LNCAP (cell line): Measurements from ENCODE around the gene KCNA10.
A peak's percentile ranks its signal among the peaks of the same experiment; 100 is the strongest.

Experiments
- TF ChIP-seq, protein P1 (sequence below): fragments of 450-650 bp; IDR thresholded peaks from 2 replicates; pipeline ENCODE4 v1.5.1; 2017; ENCODE audit warnings: mild to moderate bottlenecking

KCNA10 gene

DNA sequence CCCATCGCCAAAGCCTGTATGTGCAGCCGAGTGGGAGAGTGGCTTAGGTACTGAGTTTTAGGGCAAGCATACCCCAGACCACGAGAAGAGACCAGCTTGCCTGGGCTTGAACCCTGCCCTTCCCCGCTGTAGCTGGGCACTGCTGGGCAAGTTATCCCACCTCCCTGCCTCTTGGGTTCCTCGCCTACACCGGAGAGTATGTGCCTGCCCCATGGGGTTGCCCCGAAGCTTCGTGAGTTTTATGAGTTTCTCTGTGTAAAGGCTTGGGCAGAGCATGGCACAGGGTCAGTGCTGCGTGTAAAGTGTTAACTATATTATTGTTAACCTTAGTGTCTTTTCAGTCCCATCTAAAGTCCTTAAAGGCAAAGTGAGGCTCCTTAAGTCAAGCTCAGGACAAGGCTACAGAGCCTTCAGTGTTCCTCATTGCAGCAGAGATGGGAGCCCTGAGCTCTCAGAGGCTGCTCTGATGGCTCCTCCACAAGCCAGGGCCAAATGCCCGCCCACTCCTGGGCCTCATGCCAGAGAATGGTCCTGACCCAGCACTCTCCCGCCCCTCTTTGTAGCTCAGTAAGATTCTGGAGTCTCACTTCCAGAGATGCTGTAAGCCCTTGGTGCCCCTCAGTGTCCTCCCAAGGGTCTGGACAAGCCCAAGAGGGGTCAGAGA, 37.0 kb upstream of the KCNA10 start:
- TF ChIP-seq, protein P1, sequence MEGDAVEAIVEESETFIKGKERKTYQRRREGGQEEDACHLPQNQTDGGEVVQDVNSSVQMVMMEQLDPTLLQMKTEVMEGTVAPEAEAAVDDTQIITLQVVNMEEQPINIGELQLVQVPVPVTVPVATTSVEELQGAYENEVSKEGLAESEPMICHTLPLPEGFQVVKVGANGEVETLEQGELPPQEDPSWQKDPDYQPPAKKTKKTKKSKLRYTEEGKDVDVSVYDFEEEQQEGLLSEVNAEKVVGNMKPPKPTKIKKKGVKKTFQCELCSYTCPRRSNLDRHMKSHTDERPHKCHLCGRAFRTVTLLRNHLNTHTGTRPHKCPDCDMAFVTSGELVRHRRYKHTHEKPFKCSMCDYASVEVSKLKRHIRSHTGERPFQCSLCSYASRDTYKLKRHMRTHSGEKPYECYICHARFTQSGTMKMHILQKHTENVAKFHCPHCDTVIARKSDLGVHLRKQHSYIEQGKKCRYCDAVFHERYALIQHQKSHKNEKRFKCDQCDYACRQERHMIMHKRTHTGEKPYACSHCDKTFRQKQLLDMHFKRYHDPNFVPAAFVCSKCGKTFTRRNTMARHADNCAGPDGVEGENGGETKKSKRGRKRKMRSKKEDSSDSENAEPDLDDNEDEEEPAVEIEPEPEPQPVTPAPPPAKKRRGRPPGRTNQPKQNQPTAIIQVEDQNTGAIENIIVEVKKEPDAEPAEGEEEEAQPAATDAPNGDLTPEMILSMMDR: no peak

GRCh38 chr1:110554871-110555801, 36.2 kb upstream of the KCNA10 start:
- TF ChIP-seq, protein P1: peak; percentile 74

GRCh38 chr1:110551278-110551809, 32.4 kb upstream of the KCNA10 start:
- TF ChIP-seq, protein P1: no peak

- TF ChIP-seq, protein P1: no peak
Measured at GRCh38 chr1:110549831-110550230, 30.9 kb upstream of the KCNA10 start.

DNA sequence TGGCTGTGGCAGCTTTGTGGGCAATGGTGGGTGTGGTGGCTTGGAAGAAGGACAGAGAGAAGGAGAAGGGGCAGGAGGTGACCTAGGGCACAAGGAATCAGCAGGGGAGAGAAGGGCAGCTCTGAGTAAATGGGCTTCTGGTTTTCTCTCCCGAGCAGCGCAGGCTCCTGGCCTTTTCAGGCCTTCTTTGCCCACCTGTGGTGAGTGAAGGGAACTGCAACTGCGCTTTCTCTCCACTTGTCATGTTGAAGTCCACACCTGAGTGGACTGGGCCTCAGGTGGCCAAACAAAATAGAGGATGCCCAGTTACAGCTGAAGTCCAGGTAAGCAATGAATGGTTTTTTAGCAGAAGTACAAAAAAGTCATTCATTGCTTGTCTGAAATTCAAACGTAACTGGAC, 29.4 kb upstream of the KCNA10 start:
- TF ChIP-seq, protein P1: peak; percentile 56

DNA sequence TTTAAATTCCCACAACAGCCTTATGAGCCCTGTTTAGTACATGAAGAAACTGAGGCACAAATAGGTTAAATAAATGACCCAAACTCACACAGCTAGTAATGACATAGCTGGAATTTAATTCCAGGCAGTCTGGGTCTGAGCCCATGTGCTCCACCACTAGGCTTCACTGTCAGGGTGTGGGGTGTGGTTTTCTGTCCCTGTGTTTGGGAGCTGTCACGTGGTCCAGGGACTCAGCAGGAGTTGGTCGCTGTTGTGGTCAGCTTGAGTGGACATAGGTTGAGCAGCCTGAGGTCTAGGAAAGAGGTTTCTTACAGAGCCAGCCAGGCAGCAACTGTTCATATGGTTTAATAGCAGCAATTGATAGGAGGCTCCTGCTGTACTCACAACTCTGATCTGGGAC, 28.0 kb upstream of the KCNA10 start:
- TF ChIP-seq, protein P1: no peak

GRCh38 chr1:110545492-110545891, 26.5 kb upstream of the KCNA10 start:
- TF ChIP-seq, protein P1: no peak
